Measurements from ENCODE around the gene RAB1A.

RAB1A gene

GRCh38 chr2:65092791-65093190, 37.1 kb downstream of the RAB1A start:
- no peak overlapping the region for H3K9ac ChIP-seq (ENCODE audit: low read depth, low read length)
- no peaks in the 10 kb centered on the region for H3K9me3 ChIP-seq (ENCODE audit: control insufficient read depth, insufficient read depth, low read length)
- H3K36me3 ChIP-seq (ENCODE audit: insufficient read depth, low read length), result peaks cover 3% of the 10 kb centered on the region; the same call in 1 of the 2 replicates
- H3K4me1 ChIP-seq (ENCODE audit: insufficient read depth, low read length), result no peaks in the 10 kb centered on the region

GRCh38 chr2:65085148-65085547, 44.8 kb downstream of the RAB1A start:
- no peak overlapping the region for H3K9ac ChIP-seq (ENCODE audit: low read depth, low read length)
- peaks cover 25% of the 10 kb centered on the region for H3K36me3 ChIP-seq (ENCODE audit: insufficient read depth, low read length)
- no peaks in the 10 kb centered on the region for H3K4me1 ChIP-seq (ENCODE audit: insufficient read depth, low read length)
- no peaks in the 10 kb centered on the region for H3K9me3 ChIP-seq (ENCODE audit: control insufficient read depth, insufficient read depth, low read length)

GRCh38 chr2:65081232-65081685, 48.6 kb downstream of the RAB1A start:
- Histone ChIP-seq H3K36me3 (ENCODE audit: insufficient read depth, low read length) (peaks cover 40% of the 10 kb centered on the region), H3K9ac (ENCODE audit: low read depth, low read length) (no peak overlapping the region), H3K4me1 (ENCODE audit: insufficient read depth, low read length) (0 out of 2 replicates have a peak, but pooled peaks cover 3% of the 10 kb centered on the region), H3K9me3 (ENCODE audit: control insufficient read depth, insufficient read depth, low read length) (no peaks in the 10 kb centered on the region)

- Histone ChIP-seq H3K36me3 (ENCODE audit: insufficient read depth, low read length) (peaks cover 43% of the 10 kb centered on the region), H3K9ac (ENCODE audit: low read depth, low read length) (no peak overlapping the region), H3K4me1 (ENCODE audit: insufficient read depth, low read length) (peaks cover 7% of the 10 kb centered on the region; the same call in 1 of the 2 replicates), H3K9me3 (ENCODE audit: control insufficient read depth, insufficient read depth, low read length) (no peaks in the 10 kb centered on the region)
Observed at GRCh38 chr2:65079017-65079416, 50.9 kb downstream of the RAB1A start.

- Histone ChIP-seq H3K9ac (ENCODE audit: low read depth, low read length) (no peak overlapping the region), H3K36me3 (ENCODE audit: insufficient read depth, low read length) (peaks cover 43% of the 10 kb centered on the region), H3K4me1 (ENCODE audit: insufficient read depth, low read length) (peaks cover 7% of the 10 kb centered on the region; the same call in 1 of the 2 replicates), H3K9me3 (ENCODE audit: control insufficient read depth, insufficient read depth, low read length) (no peaks in the 10 kb centered on the region)
Observed at GRCh38 chr2:65077898-65078297, 52.0 kb downstream of the RAB1A start.

GRCh38 chr2:65076345-65076710, 53.6 kb downstream of the RAB1A start:
- Histone ChIP-seq H3K9me3 (ENCODE audit: control insufficient read depth, insufficient read depth, low read length) (no peaks in the 10 kb centered on the region), H3K9ac (ENCODE audit: low read depth, low read length) (no peak overlapping the region), H3K36me3 (ENCODE audit: insufficient read depth, low read length) (peaks cover 42% of the 10 kb centered on the region), H3K4me1 (ENCODE audit: insufficient read depth, low read length) (peaks cover 7% of the 10 kb centered on the region; the same call in 1 of the 2 replicates)

GRCh38 chr2:65075605-65076344, 54.1 kb downstream of the RAB1A start:
- no peaks in the 10 kb centered on the region for H3K9me3 ChIP-seq (ENCODE audit: control insufficient read depth, insufficient read depth, low read length)
- H3K36me3 ChIP-seq (ENCODE audit: insufficient read depth, low read length), result peaks cover 41% of the 10 kb centered on the region
- H3K4me1 ChIP-seq (ENCODE audit: insufficient read depth, low read length), result peaks cover 7% of the 10 kb centered on the region; the same call in 1 of the 2 replicates
- H3K9ac ChIP-seq (ENCODE audit: low read depth, low read length), result no peak overlapping the region

- Histone ChIP-seq H3K9ac (ENCODE audit: low read depth, low read length) (no peak overlapping the region), H3K9me3 (ENCODE audit: control insufficient read depth, insufficient read depth, low read length) (no peaks in the 10 kb centered on the region), H3K4me1 (ENCODE audit: insufficient read depth, low read length) (peaks cover 7% of the 10 kb centered on the region; the same call in 1 of the 2 replicates), H3K36me3 (ENCODE audit: insufficient read depth, low read length) (peaks cover 41% of the 10 kb centered on the region)
Observed at GRCh38 chr2:65075176-65075575, 54.7 kb downstream of the RAB1A start.

GRCh38 chr2:65073879-65074565, 55.9 kb downstream of the RAB1A start:
- H3K9ac ChIP-seq (ENCODE audit: low read depth, low read length), result no peak overlapping the region
- H3K36me3 ChIP-seq (ENCODE audit: insufficient read depth, low read length), result peaks cover 38% of the 10 kb centered on the region
- no peaks in the 10 kb centered on the region for H3K9me3 ChIP-seq (ENCODE audit: control insufficient read depth, insufficient read depth, low read length)
- peaks cover 7% of the 10 kb centered on the region; the same call in 1 of the 2 replicates for H3K4me1 ChIP-seq (ENCODE audit: insufficient read depth, low read length)

- H3K9ac ChIP-seq (ENCODE audit: low read depth, low read length), result no peak overlapping the region
- no peaks in the 10 kb centered on the region for H3K9me3 ChIP-seq (ENCODE audit: control insufficient read depth, insufficient read depth, low read length)
- peaks cover 5% of the 10 kb centered on the region; the same call in 1 of the 2 replicates for H3K4me1 ChIP-seq (ENCODE audit: insufficient read depth, low read length)
- H3K36me3 ChIP-seq (ENCODE audit: insufficient read depth, low read length), result peaks cover 29% of the 10 kb centered on the region
Observed at GRCh38 chr2:65072181-65072970, 57.5 kb downstream of the RAB1A start.

GRCh38 chr2:65071499-65072180, 58.3 kb downstream of the RAB1A start:
- peaks cover 4% of the 10 kb centered on the region; the same call in 1 of the 2 replicates for H3K4me1 ChIP-seq (ENCODE audit: insufficient read depth, low read length)
- H3K9me3 ChIP-seq (ENCODE audit: control insufficient read depth, insufficient read depth, low read length), result no peaks in the 10 kb centered on the region

GRCh38 chr2:65070856-65071255, 59.0 kb downstream of the RAB1A start:
- Histone ChIP-seq H3K9ac (ENCODE audit: low read depth, low read length) (no peak overlapping the region), H3K4me1 (ENCODE audit: insufficient read depth, low read length) (peaks cover 4% of the 10 kb centered on the region; the same call in 1 of the 2 replicates), H3K9me3 (ENCODE audit: control insufficient read depth, insufficient read depth, low read length) (no peaks in the 10 kb centered on the region), H3K36me3 (ENCODE audit: insufficient read depth, low read length) (peaks cover 26% of the 10 kb centered on the region)

More at GRCh38 chr2:65071499-65072180, 58.3 kb downstream of the RAB1A start:
- Histone ChIP-seq H3K9ac (ENCODE audit: low read depth, low read length) (no peak overlapping the region), H3K36me3 (ENCODE audit: insufficient read depth, low read length) (peaks cover 26% of the 10 kb centered on the region)

- Histone ChIP-seq H3K9ac (ENCODE audit: low read depth, low read length) (no peak overlapping the region), H3K4me1 (ENCODE audit: insufficient read depth, low read length) (no peaks in the 10 kb centered on the region), H3K36me3 (ENCODE audit: insufficient read depth, low read length) (peaks cover 26% of the 10 kb centered on the region), H3K9me3 (ENCODE audit: control insufficient read depth, insufficient read depth, low read length) (no peaks in the 10 kb centered on the region)
Observed at GRCh38 chr2:65070172-65070830, 59.6 kb downstream of the RAB1A start.

Data from ES-I3 (cell line).